A673 (cell line): ENCODE results near the gene FSCN2.

Experiments
- EZH2 ChIP-seq: fragments of 200-600 bp; sonication (generic); IDR thresholded peaks from 2 replicates; pipeline ENCODE4 v1.6.1; 2017; ENCODE audit warnings: borderline replicate concordance, low read depth, mild to moderate bottlenecking, mixed read lengths, antibody characterized with exemption, low read length; ENCODE audit not compliant: poor library complexity, severe bottlenecking
- TF ChIP-seq, protein P1 (sequence below): fragments of 300-800, 200-600 bp; sonication (generic); conservative IDR thresholded peaks from 2 replicates; pipeline ENCODE4 v1.5.1; 2017; ENCODE audit warnings: low read depth, mild to moderate bottlenecking, antibody characterized with exemption, low read length, moderate library complexity, mixed read lengths

DNA sequence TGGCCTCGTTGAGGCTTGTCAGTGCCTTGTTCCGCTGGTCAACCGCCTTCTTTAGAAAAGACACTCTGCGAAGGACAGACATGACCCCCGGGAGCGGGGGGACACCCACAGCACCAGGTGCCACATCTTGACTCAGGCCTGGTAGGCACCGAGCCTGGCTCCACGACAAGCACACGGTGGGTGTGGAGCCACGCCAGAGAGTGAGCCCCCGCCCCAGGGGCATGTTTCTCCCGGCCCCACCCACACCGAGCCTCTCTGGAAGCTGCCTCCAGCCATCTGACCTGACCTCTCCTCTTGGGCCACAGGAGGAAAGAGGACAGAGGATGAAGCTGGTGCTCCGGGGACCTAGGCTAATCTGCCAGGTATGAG is 19.4 kb downstream of the FSCN2 start:
- TF ChIP-seq, protein P1, sequence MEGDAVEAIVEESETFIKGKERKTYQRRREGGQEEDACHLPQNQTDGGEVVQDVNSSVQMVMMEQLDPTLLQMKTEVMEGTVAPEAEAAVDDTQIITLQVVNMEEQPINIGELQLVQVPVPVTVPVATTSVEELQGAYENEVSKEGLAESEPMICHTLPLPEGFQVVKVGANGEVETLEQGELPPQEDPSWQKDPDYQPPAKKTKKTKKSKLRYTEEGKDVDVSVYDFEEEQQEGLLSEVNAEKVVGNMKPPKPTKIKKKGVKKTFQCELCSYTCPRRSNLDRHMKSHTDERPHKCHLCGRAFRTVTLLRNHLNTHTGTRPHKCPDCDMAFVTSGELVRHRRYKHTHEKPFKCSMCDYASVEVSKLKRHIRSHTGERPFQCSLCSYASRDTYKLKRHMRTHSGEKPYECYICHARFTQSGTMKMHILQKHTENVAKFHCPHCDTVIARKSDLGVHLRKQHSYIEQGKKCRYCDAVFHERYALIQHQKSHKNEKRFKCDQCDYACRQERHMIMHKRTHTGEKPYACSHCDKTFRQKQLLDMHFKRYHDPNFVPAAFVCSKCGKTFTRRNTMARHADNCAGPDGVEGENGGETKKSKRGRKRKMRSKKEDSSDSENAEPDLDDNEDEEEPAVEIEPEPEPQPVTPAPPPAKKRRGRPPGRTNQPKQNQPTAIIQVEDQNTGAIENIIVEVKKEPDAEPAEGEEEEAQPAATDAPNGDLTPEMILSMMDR: no peak
- no peak for TF ChIP-seq EZH2
